ENCODE measurements around the gene PYGB. TPM values are rescaled to one million over a fixed set of nuclear protein-coding genes. Genes with fewer than 3 reads are reported as not detected.

PYGB gene
- total RNA-seq, 1 donor from 2014 or later = 57.9 TPM

- no peak for TF ChIP-seq CTCF (IDR thresholded peaks at IDR 0.05; ENCODE audit: unreplicated experiment)
- H3K4me1 Mint-ChIP-seq (ENCODE audit: unreplicated experiment) = peaks cover 5% of the 10 kb centered on the region
- H3K27ac Mint-ChIP-seq (ENCODE audit: unreplicated experiment) = no peak overlapping the region
- peaks cover 2% of the 10 kb centered on the region for H3K27me3 Mint-ChIP-seq (ENCODE audit: unreplicated experiment)
- H3K4me3 Mint-ChIP-seq (ENCODE audit: unreplicated experiment) = no peak overlapping the region
- DNase-seq (ENCODE audit: low spot score) = no peak
- H3K36me3 Mint-ChIP-seq (ENCODE audit: low read depth, unreplicated experiment) = peaks cover 3% of the 10 kb centered on the region
- H3K9me3 Mint-ChIP-seq (ENCODE audit: unreplicated experiment) = no peaks in the 10 kb centered on the region
These were observed 73.5 kb downstream of the PYGB start for GRCh38 chr20:25321262-25321831.

GRCh38 chr20:25321991-25322390, 74.1 kb downstream of the PYGB start:
- no peak for TF ChIP-seq CTCF (IDR thresholded peaks at IDR 0.05; ENCODE audit: unreplicated experiment)
- no peak overlapping the region for H3K27ac Mint-ChIP-seq (ENCODE audit: unreplicated experiment)
- peaks cover 3% of the 10 kb centered on the region for H3K36me3 Mint-ChIP-seq (ENCODE audit: low read depth, unreplicated experiment)
- no peak overlapping the region for H3K4me3 Mint-ChIP-seq (ENCODE audit: unreplicated experiment)
- no peaks in the 10 kb centered on the region for H3K9me3 Mint-ChIP-seq (ENCODE audit: unreplicated experiment)
- no peak for DNase-seq (ENCODE audit: low spot score)
- H3K4me1 Mint-ChIP-seq (ENCODE audit: unreplicated experiment) = peaks cover 5% of the 10 kb centered on the region
- H3K27me3 Mint-ChIP-seq (ENCODE audit: unreplicated experiment) = peaks cover 2% of the 10 kb centered on the region

GRCh38 chr20:25323496-25324246, 75.8 kb downstream of the PYGB start:
- no peak for TF ChIP-seq CTCF (IDR thresholded peaks at IDR 0.05; ENCODE audit: unreplicated experiment)
- Mint-ChIP-seq H3K9me3 (ENCODE audit: unreplicated experiment) (no peaks in the 10 kb centered on the region), H3K4me3 (ENCODE audit: unreplicated experiment) (no peak overlapping the region), H3K4me1 (ENCODE audit: unreplicated experiment) (peaks cover 5% of the 10 kb centered on the region), H3K27ac (ENCODE audit: unreplicated experiment) (no peak overlapping the region), H3K27me3 (ENCODE audit: unreplicated experiment) (peaks cover 3% of the 10 kb centered on the region), H3K36me3 (ENCODE audit: low read depth, unreplicated experiment) (peaks cover 3% of the 10 kb centered on the region)
- DNase-seq (ENCODE audit: low spot score) = no peak

GRCh38 chr20:25324412-25324811, 76.5 kb downstream of the PYGB start:
- no peak for TF ChIP-seq CTCF (IDR thresholded peaks at IDR 0.05; ENCODE audit: unreplicated experiment)
- H3K27ac Mint-ChIP-seq (ENCODE audit: unreplicated experiment) = no peak overlapping the region
- H3K4me1 Mint-ChIP-seq (ENCODE audit: unreplicated experiment) = peaks cover 6% of the 10 kb centered on the region
- peaks cover 3% of the 10 kb centered on the region for H3K27me3 Mint-ChIP-seq (ENCODE audit: unreplicated experiment)
- DNase-seq (ENCODE audit: low spot score) = no peak
- H3K9me3 Mint-ChIP-seq (ENCODE audit: unreplicated experiment) = peaks cover under 1% of the 10 kb centered on the region
- H3K4me3 Mint-ChIP-seq (ENCODE audit: unreplicated experiment) = no peak overlapping the region
- H3K36me3 Mint-ChIP-seq (ENCODE audit: low read depth, unreplicated experiment) = peaks cover 5% of the 10 kb centered on the region

- DNase-seq (ENCODE audit: low spot score) = no peak
- no peak for TF ChIP-seq CTCF (IDR thresholded peaks at IDR 0.05; ENCODE audit: unreplicated experiment)
- H3K27me3 Mint-ChIP-seq (ENCODE audit: unreplicated experiment) = peaks cover 3% of the 10 kb centered on the region
- peaks cover 10% of the 10 kb centered on the region for H3K4me1 Mint-ChIP-seq (ENCODE audit: unreplicated experiment)
- peaks cover 4% of the 10 kb centered on the region for H3K9me3 Mint-ChIP-seq (ENCODE audit: unreplicated experiment)
- H3K4me3 Mint-ChIP-seq (ENCODE audit: unreplicated experiment) = no peak overlapping the region
- H3K27ac Mint-ChIP-seq (ENCODE audit: unreplicated experiment) = no peak overlapping the region
- peaks cover 10% of the 10 kb centered on the region for H3K36me3 Mint-ChIP-seq (ENCODE audit: low read depth, unreplicated experiment)
These were observed 77.2 kb downstream of the PYGB start for GRCh38 chr20:25325073-25325472.
